Endothelial cell of umbilical vein (primary cell): Measurements from ENCODE around the gene SH3YL1. TPM values are rescaled to one million over a fixed set of nuclear protein-coding genes. Genes with fewer than 3 reads are reported as not detected.

Source experiments
- BruUV-seq: library from RNA; stranded (reverse); fragments of 400-500 nt; replicated peaks from 2 replicates; lab custom pipeline; 2021; lab: Mats Ljungman, UMichigan
- CTCF ChIA-PET: fragments of 300-600, 350-600 bp; sonication (Branson Sonifier 250); formaldehyde crosslinking; loops from one replicate; lab custom pipeline; 2021; ENCODE audit warnings: antibody characterized with exemption, inconsistent platforms; lab: Charles Lee
- POLR2A ChIA-PET: fragments of 300-600, 350-600 bp; sonication (Branson Sonifier 250); formaldehyde crosslinking; loops from one replicate; lab custom pipeline; 2021; ENCODE audit warnings: antibody characterized with exemption, inconsistent platforms; lab: Charles Lee
- DNase-seq: peaks from one replicate; pipeline ENCODE4 v3.0.0-alpha.2; 2011; ENCODE audit warnings: low read depth, low spot score
- FAIRE-seq: peaks from 2 replicates; lab custom pipeline; 2011; peaks lifted over from hg19 to GRCh38; lab: Jason Lieb, UNC
- H2AFZ ChIP-seq: 2 replicates; pipeline ENCODE4 v1.6.0; 2012; ENCODE audit warnings: low read depth, low read length, control low read depth, inconsistent platforms
- H3K27ac ChIP-seq: 2 replicates; pipeline ENCODE4 v1.5.1; 2011; ENCODE audit warnings: low read depth, mild to moderate bottlenecking, control low read depth, low read length, moderate library complexity; ENCODE audit not compliant: insufficient read depth
- H3K27me3 ChIP-seq, 2 experiments: 2 replicates each; pipeline versions ENCODE4 v1.6.0 to v1.6.1; 2011; ENCODE audit warnings: low read length in 2 of 2, mixed read lengths in 1 of 2; ENCODE audit not compliant: control insufficient read depth in 2 of 2, insufficient read depth in 2 of 2
- H3K36me3 ChIP-seq, 2 experiments: 2 replicates in 1 of 2; 3 replicates in 1 of 2; pipeline ENCODE4 v1.5.1; 2011; ENCODE audit warnings: low read length in 2 of 2, mild to moderate bottlenecking in 1 of 2, moderate library complexity in 1 of 2; ENCODE audit not compliant: control insufficient read depth in 2 of 2, insufficient read depth in 2 of 2; ENCODE audit errors: extremely low read depth in 1 of 2
- H3K4me1 ChIP-seq: 3 replicates; pipeline ENCODE4 v1.5.1; 2011; ENCODE audit warnings: mild to moderate bottlenecking, low read length; ENCODE audit not compliant: control insufficient read depth, insufficient read depth; ENCODE audit errors: extremely low read depth
- H3K4me2 ChIP-seq: 2 replicates; pipeline ENCODE4 v1.6.1; 2011; ENCODE audit warnings: low read length, control low read depth, mixed read lengths; ENCODE audit not compliant: insufficient read depth
- H3K4me3 ChIP-seq, 3 experiments: fragments of 200-600 bp in 1 of 3; sonication (generic), shearing (Covaris generic) in 1 of 3; replicated peaks in 1 of 3; 2 replicates each; pipeline ENCODE4 v1.5.1; 2011 to 2016; ENCODE audit warnings: control low read depth in 3 of 3, low read length in 3 of 3, mild to moderate bottlenecking in 2 of 3, inconsistent platforms in 1 of 3, low read depth in 1 of 3, moderate library complexity in 1 of 3; ENCODE audit not compliant: insufficient read depth in 1 of 3
- H3K79me2 ChIP-seq: 2 replicates; pipeline ENCODE4 v1.6.0; 2012; ENCODE audit warnings: low read length, inconsistent platforms; ENCODE audit not compliant: control insufficient read depth, insufficient read depth
- H3K9ac ChIP-seq: replicated peaks from 2 replicates; pipeline ENCODE3; 2011; ENCODE audit warnings: low read length, control low read depth; ENCODE audit not compliant: insufficient read depth; ENCODE audit errors: extremely low read depth
- H3K9me1 ChIP-seq: replicated peaks from 3 replicates; pipeline ENCODE4 v1.6.0; 2011; ENCODE audit warnings: mild to moderate bottlenecking, low read length; ENCODE audit not compliant: control insufficient read depth, insufficient read depth; ENCODE audit errors: extremely low read depth
- H3K9me3 ChIP-seq: replicated peaks from 2 replicates; pipeline ENCODE4 v1.5.1; 2012; ENCODE audit warnings: low read length, inconsistent platforms; ENCODE audit not compliant: control insufficient read depth, insufficient read depth
- H4K20me1 ChIP-seq: replicated peaks from 2 replicates; pipeline ENCODE3; 2011; ENCODE audit warnings: mild to moderate bottlenecking, low read length; ENCODE audit not compliant: control insufficient read depth, insufficient read depth; ENCODE audit errors: extremely low read depth
- CTCF ChIP-seq, 2 donors: IDR thresholded peaks; 1 replicate in 1 of 2; 2 replicates in 1 of 2; pipeline ENCODE4 v1.5.1; 2011; ENCODE audit warnings: low read length in 2 of 2, mild to moderate bottlenecking in 2 of 2, moderate library complexity in 2 of 2, control low read depth in 1 of 2, inconsistent platforms in 1 of 2, low read depth in 1 of 2; ENCODE audit not compliant: insufficient read depth in 1 of 2; ENCODE audit errors: extremely low read depth in 1 of 2
- EZH2 ChIP-seq: IDR thresholded peaks from 2 replicates; pipeline ENCODE4 v1.6.1; 2012; ENCODE audit warnings: borderline replicate concordance, low read depth, mild to moderate bottlenecking, moderate library complexity, low read length, inconsistent platforms; ENCODE audit not compliant: severe bottlenecking
- FOS ChIP-seq: IDR thresholded peaks from 2 replicates; pipeline ENCODE4 v1.6.1; 2011; ENCODE audit warnings: mild to moderate bottlenecking, low read length, moderate library complexity, borderline replicate concordance; ENCODE audit not compliant: insufficient read depth
- GATA2 ChIP-seq: IDR thresholded peaks from 2 replicates; pipeline ENCODE4 v1.7.0; 2011; ENCODE audit warnings: low read depth, mild to moderate bottlenecking, moderate library complexity, mixed read lengths, low read length; ENCODE audit not compliant: insufficient read length, insufficient read depth
- JUN ChIP-seq: IDR thresholded peaks from 2 replicates; pipeline ENCODE4 v1.6.1; 2011; ENCODE audit warnings: borderline replicate concordance, low read depth; ENCODE audit not compliant: insufficient read length, insufficient read depth
- MYC ChIP-seq: IDR thresholded peaks from one replicate; pipeline ENCODE4 v1.6.1; 2011; ENCODE audit warnings: mild to moderate bottlenecking, low read depth, low read length
- POLR2A ChIP-seq: IDR thresholded peaks from 2 replicates; pipeline ENCODE4 v1.6.1; 2012; ENCODE audit warnings: low read depth, mild to moderate bottlenecking, control low read depth, low read length
- POLR2AphosphoS5 ChIP-seq: IDR thresholded peaks from 2 replicates; pipeline ENCODE4 v1.6.1; 2012; ENCODE audit warnings: low read depth, mild to moderate bottlenecking, control low read depth, low read length, moderate library complexity; ENCODE audit not compliant: insufficient read depth
- dilution Hi-C: fragments of 300-500 bp; cut with MboI; formaldehyde crosslinking; loops from one replicate; pipeline ENCODE4 v1.15.0; 2019; ENCODE audit warnings: low sequenced_read_pairs; ENCODE audit not compliant: extremely low pct_ligation_motif_present
- intact Hi-C: fragments of 100-400 bp; cut with micrococcal nuclease; formaldehyde crosslinking; loops from one replicate; pipeline ENCODE4 v1.10.0; 2022
- polyA plus RNA-seq, 4 experiments: library from polyadenylated mRNA; depleted of rRNA in 3 of 4; stranded (reverse) in 3 of 4; unstranded in 1 of 4; fragments of >200 nt; gene quantifications; 2 replicates each; pipeline versions ENCODE4 v1.2.1 to v1.2.3, GENCODE V29; 2011 to 2012; ENCODE audit warnings: missing spikeins in 1 of 4
- total RNA-seq: library from RNA; stranded (reverse); gene quantifications from 2 replicates; pipeline ENCODE4 v1.2.3, GENCODE V29; 2021
- TF ChIP-seq, protein P1 (sequence below): IDR thresholded peaks from 2 replicates; pipeline ENCODE4 v1.6.1; 2011; ENCODE audit not compliant: insufficient read depth, insufficient read length

SH3YL1 gene
- total and polyA plus RNA-seq, 2 donors (not counting 3 experiments of a cell fraction or from before 2014, with no cell fraction given): 12.5 to 22.4 TPM

DNA sequence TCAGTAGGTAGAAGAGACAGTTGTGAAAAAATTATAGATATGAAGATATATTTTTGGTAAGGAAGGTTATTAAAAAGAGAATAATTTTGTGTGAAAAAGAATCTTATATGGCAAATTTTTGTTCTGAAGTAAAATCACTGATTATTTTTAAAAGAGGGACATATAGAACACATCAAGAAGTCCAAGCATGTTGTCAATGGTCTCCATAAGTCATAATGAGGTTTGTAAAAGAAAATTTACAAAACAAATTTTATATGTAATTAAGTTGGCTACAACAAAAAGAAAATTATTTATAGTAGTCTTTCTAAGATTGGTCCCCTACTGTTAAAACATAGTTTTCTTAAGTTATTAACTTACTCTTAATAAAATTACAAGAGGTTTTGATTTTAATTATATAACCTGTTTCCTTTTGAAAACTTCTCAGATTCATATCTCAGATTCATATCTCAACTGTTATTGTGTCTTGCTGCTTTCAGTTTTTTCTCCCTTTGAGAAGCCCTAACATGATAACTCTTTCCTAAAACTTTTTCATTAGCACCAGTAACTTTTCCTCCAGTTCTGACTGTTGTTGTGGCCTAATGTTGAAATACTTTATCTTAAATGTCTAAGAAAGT lies 81.2 kb downstream of the SH3YL1 start:
- ChIA-PET CTCF (no interaction called here), POLR2A (no interaction called here)
- H3K9me3 ChIP-seq: peaks cover 5% of the 10 kb centered on the region
- no peak overlapping the region for H3K27ac ChIP-seq
- H3K4me2 ChIP-seq: no peak overlapping the region
- H3K36me3 ChIP-seq: no peaks in the 10 kb centered on the region
- no TSS peak for BruUV-seq
- H4K20me1 ChIP-seq: no peaks in the 10 kb centered on the region
- H3K9me1 ChIP-seq: no peaks in the 10 kb centered on the region
- DNase-seq (no peak), FAIRE-seq (no peak)
- H2AFZ ChIP-seq: no peak overlapping the region
- no peak overlapping the region for H3K4me3 ChIP-seq
- TF ChIP-seq CTCF (IDR thresholded peaks at IDR 0.05; ENCODE audit: extremely low read depth in 1 of 2, insufficient read depth in 1 of 2, low read depth in 1 of 2, low read length in 2 of 2): no peak
- no peak for TF ChIP-seq FOS
- no peak for TF ChIP-seq POLR2A
- no peak for TF ChIP-seq JUN
- TF ChIP-seq GATA2: no peak
- TF ChIP-seq, protein P1, sequence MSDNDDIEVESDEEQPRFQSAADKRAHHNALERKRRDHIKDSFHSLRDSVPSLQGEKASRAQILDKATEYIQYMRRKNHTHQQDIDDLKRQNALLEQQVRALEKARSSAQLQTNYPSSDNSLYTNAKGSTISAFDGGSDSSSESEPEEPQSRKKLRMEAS: no peak
- no peak for TF ChIP-seq EZH2
- no peak for TF ChIP-seq POLR2AphosphoS5
- TF ChIP-seq MYC: no peak
- intact Hi-C loops (no loop called here), dilution Hi-C loops (no loop called here)
- no peaks in the 10 kb centered on the region for H3K4me1 ChIP-seq
- H3K9ac ChIP-seq: no peak overlapping the region
- H3K27me3 ChIP-seq: no peaks in the 10 kb centered on the region
- no peaks in the 10 kb centered on the region for H3K79me2 ChIP-seq
